HG02870 (cell line): ENCODE results near the gene CMC4.

Experiments used
- ATAC-seq: cut with Tn5 transposase; IDR thresholded peaks from one replicate; pipeline ENCODE4 v1.9.1; 2021; ENCODE audit warnings: mild to moderate bottlenecking, moderate library complexity; ENCODE audit not compliant: unreplicated experiment

The CMC4 gene

GRCh38 chrX:155054255-155054654 is 16.7 kb downstream of the CMC4 start:
- ATAC-seq, result no peak

GRCh38 chrX:155053656-155054055 is 17.3 kb downstream of the CMC4 start:
- ATAC-seq, result no peak

GRCh38 chrX:155052738-155053498 is 18.0 kb downstream of the CMC4 start:
- ATAC-seq, result no peak

GRCh38 chrX:155048977-155049619 is 21.8 kb downstream of the CMC4 start:
- ATAC-seq, result no peak

GRCh38 chrX:155046811-155047528 is 24.0 kb downstream of the CMC4 start:
- ATAC-seq, result no peak

- no peak for ATAC-seq
Measured at GRCh38 chrX:155046129-155046810, 24.7 kb downstream of the CMC4 start.

GRCh38 chrX:155035688-155036087 is 35.2 kb downstream of the CMC4 start:
- ATAC-seq, result no peak

- no peak for ATAC-seq
Measured at GRCh38 chrX:155031657-155032056, 39.3 kb downstream of the CMC4 start.

GRCh38 chrX:155028877-155029291 is 42.1 kb downstream of the CMC4 start:
- ATAC-seq, result no peak

GRCh38 chrX:155028129-155028528 is 42.8 kb downstream of the CMC4 start:
- no peak for ATAC-seq

GRCh38 chrX:155027509-155028066 is 43.3 kb downstream of the CMC4 start:
- no peak for ATAC-seq

- ATAC-seq, result peak; percentile 86
Measured at GRCh38 chrX:155026727-155027508, 44.0 kb downstream of the CMC4 start, which contains the start of gene FUNDC2. TSS of gene FUNDC2 (plus strand) at chrX:155026844. CDS start at chrX:155026939, 95 bp downstream.

- ATAC-seq, result no peak
Measured at GRCh38 chrX:155026420-155026726, 44.6 kb downstream of the CMC4 start.

GRCh38 chrX:155023907-155024833 is 46.8 kb downstream of the CMC4 start:
- no peak for ATAC-seq

GRCh38 chrX:155022585-155022984 is 48.4 kb downstream of the CMC4 start, which contains the start of gene F8:
TSS of gene F8 (minus strand) at chrX:155022723. CDS start at chrX:155022552, 171 bp downstream.
- no peak for ATAC-seq

- no peak for ATAC-seq
Measured at GRCh38 chrX:155020591-155020990, 50.3 kb downstream of the CMC4 start.
